WERI-Rb-1 (cell line): ENCODE measurements around the gene SMIM5.

Experiments used
- DNase-seq: peaks from one replicate; pipeline ENCODE4 v3.0.0-alpha.2; 2020
- H3K27ac ChIP-seq: fragments of 250-450 bp; sonication (Bioruptor Pico); 2 replicates; pipeline ENCODE4 v1.5.1; 2020; ENCODE audit warnings: mild to moderate bottlenecking, moderate library complexity
- H3K27me3 ChIP-seq: fragments of 250-450 bp; sonication (Bioruptor Pico); 2 replicates; pipeline ENCODE4 v1.5.1; 2021; ENCODE audit warnings: mild to moderate bottlenecking, low read depth, moderate library complexity; ENCODE audit not compliant: insufficient read depth, severe bottlenecking
- H3K36me3 ChIP-seq: fragments of 250-450 bp; sonication (Bioruptor Pico); 2 replicates; pipeline ENCODE4 v1.5.1; 2020; ENCODE audit warnings: mild to moderate bottlenecking, moderate library complexity
- H3K4me3 ChIP-seq: 2 replicates; pipeline ENCODE4 v1.5.1; 2011; ENCODE audit warnings: low read depth, mild to moderate bottlenecking, control low read depth, low read length
- H3K9me3 ChIP-seq: fragments of 250-450 bp; sonication (Bioruptor Pico); 2 replicates; pipeline ENCODE4 v1.5.1; 2021; ENCODE audit warnings: mild to moderate bottlenecking, moderate library complexity; ENCODE audit not compliant: severe bottlenecking
- TF ChIP-seq, protein P1 (sequence below): IDR thresholded peaks from 2 replicates; pipeline ENCODE4 v1.5.1; 2011; ENCODE audit warnings: low read depth, mild to moderate bottlenecking, control low read depth, inconsistent platforms, low read length

The SMIM5 gene

DNA sequence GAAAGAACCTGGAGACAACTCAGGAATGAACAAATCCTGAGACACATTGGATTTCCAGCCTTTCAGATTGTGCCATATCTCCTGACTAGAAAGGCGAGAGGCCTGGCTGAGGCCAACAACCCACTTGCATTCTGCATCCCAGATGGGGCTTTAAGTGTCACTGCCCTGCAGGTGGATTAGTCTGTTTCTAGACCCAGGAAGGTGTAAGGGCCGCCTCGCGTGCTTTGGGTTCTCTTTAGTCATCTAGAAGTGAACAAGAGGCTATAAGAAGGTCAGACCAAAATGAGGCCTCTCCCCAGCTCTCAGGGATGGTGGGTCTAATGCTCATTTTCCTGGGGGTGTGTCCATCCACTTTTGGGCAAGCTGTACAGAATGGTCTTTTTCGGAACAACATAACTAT, 38.8 kb downstream of the SMIM5 start:
- H3K27me3 ChIP-seq = no peaks in the 10 kb centered on the region
- H3K4me3 ChIP-seq = no peak overlapping the region
- no peak overlapping the region for H3K27ac ChIP-seq
- TF ChIP-seq, protein P1, sequence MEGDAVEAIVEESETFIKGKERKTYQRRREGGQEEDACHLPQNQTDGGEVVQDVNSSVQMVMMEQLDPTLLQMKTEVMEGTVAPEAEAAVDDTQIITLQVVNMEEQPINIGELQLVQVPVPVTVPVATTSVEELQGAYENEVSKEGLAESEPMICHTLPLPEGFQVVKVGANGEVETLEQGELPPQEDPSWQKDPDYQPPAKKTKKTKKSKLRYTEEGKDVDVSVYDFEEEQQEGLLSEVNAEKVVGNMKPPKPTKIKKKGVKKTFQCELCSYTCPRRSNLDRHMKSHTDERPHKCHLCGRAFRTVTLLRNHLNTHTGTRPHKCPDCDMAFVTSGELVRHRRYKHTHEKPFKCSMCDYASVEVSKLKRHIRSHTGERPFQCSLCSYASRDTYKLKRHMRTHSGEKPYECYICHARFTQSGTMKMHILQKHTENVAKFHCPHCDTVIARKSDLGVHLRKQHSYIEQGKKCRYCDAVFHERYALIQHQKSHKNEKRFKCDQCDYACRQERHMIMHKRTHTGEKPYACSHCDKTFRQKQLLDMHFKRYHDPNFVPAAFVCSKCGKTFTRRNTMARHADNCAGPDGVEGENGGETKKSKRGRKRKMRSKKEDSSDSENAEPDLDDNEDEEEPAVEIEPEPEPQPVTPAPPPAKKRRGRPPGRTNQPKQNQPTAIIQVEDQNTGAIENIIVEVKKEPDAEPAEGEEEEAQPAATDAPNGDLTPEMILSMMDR = no peak
- DNase-seq = no peak
- H3K9me3 ChIP-seq = no peaks in the 10 kb centered on the region
- peaks cover 81% of the 10 kb centered on the region for H3K36me3 ChIP-seq

DNA sequence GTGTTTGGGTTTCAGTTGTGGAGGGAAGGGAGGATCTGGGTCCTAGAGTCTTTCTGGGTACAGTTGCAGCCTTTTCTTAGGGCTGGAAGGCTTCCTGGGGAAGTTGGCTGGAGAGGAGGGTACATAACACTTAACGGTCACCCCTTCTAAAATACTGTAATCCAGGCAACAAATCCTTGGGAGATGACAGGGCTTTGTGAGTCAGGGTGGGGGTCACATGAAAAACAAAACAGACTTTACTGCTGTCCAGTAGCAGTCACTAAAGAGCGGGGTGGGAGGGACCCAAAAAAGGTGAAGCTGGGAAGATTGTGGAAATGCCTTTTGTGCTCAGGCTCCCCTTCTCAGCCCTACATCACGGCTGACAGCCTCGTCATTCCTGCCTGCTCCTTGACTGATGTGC, 40.3 kb downstream of the SMIM5 start:
- TF ChIP-seq, protein P1 = no peak

DNA sequence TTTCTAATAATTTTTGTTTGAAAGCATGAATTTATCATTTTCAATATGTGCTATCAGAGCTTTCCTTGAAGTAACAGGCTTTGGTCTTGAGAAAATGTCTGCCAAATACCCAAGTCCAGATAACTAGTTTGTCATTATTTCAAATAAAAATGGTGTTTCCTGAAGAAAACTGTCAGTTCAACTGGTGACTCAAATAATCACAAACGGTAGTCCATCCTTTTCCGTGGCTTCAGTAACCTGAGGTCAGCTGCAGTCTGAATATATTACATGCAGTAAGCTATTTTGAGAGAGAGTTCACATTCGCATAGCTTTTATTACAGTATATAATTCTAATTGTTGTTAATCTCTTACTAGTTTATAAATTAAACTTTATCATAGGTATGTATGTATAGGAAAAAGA, 43.2 kb downstream of the SMIM5 start:
- H3K27ac ChIP-seq = no peak overlapping the region
- H3K4me3 ChIP-seq = no peak overlapping the region
- no peaks in the 10 kb centered on the region for H3K9me3 ChIP-seq
- DNase-seq = no peak
- no peaks in the 10 kb centered on the region for H3K27me3 ChIP-seq
- peaks cover 79% of the 10 kb centered on the region for H3K36me3 ChIP-seq
- TF ChIP-seq, protein P1 = no peak

More for the DNA sequence above, 40.3 kb downstream of the SMIM5 start:
- peaks cover 83% of the 10 kb centered on the region for H3K36me3 ChIP-seq
- no peaks in the 10 kb centered on the region for H3K9me3 ChIP-seq
- no peak overlapping the region for H3K27ac ChIP-seq
- no peak for DNase-seq
- no peaks in the 10 kb centered on the region for H3K27me3 ChIP-seq
- no peak overlapping the region for H3K4me3 ChIP-seq

DNA sequence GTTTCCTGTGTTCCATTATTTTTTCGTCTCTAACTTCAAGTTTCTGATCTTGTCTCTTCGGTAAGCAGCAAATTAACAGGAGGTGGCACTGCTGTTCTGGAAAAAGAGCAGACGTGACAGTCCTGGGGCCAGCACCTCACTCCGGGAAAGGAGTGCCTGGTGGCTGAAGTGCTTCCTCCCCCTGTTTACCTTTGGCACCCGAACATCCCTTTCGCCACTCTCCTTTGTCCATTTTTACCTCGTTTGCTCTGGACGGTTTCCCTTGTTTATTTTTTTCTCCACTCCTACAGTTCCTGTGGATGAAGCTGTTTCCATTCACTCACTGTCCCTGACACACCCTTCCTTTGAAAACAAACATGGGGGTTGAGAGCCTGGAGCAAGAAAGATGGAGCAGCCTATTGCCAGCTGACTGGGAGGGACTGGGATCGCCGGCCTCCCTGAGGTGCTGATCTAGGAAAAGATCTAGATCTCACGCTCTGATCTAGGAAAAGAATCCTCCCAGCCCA, 46.5 kb downstream of the SMIM5 start:
- TF ChIP-seq, protein P1 = no peak
- peaks cover 61% of the 10 kb centered on the region for H3K36me3 ChIP-seq
- DNase-seq = no peak
- H3K27me3 ChIP-seq = no peaks in the 10 kb centered on the region
- H3K9me3 ChIP-seq = no peaks in the 10 kb centered on the region
- no peak overlapping the region for H3K4me3 ChIP-seq
- H3K27ac ChIP-seq = no peak overlapping the region

DNA sequence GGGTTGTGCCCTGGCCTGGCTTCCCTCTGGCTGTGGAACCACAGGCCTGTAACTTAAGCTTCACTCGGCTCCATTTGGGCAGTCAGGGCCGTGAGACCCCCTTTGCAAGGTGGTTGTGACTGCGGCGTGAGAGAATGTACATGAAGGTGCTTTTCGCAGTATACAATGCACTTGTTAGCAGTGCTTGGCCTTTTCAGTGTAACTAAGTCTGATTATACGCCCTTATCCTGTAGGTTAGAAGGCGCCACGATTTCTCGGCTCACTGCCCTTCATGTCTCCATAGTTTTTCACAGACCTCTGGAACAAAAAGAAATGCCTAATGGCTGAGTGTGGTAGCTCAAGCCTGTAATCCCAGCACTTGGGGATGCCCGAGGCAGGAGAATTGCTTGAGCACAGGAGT, 47.2 kb downstream of the SMIM5 start:
- no peaks in the 10 kb centered on the region for H3K9me3 ChIP-seq
- no peak overlapping the region for H3K27ac ChIP-seq
- H3K36me3 ChIP-seq = peaks cover 59% of the 10 kb centered on the region
- no peaks in the 10 kb centered on the region for H3K27me3 ChIP-seq
- H3K4me3 ChIP-seq = no peak overlapping the region
- TF ChIP-seq, protein P1 = no peak
- DNase-seq = no peak

DNA sequence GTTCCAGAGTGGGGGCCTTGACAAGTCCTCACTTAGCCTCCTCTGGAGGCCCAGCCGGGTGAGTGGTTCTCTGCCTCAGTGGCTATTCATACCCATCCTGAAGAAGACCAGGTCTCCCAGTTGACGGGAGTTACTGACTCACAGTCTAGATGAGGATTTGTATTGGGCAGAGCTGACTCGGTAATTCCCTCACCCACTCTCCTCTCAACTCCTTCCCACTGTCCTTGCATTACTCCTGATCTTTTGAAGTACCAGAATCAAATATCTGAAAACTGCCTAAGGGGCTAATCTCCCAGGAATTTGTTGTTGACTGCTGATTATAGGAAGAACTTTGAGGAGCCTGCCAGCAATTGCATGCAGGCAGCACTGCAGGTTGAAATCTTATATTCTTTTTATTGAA, 48.1 kb downstream of the SMIM5 start:
- Histone ChIP-seq H3K27ac (no peak overlapping the region), H3K27me3 (no peaks in the 10 kb centered on the region), H3K4me3 (no peak overlapping the region), H3K36me3 (peaks cover 55% of the 10 kb centered on the region), H3K9me3 (no peaks in the 10 kb centered on the region)
- DNase-seq = no peak
- TF ChIP-seq, protein P1 = no peak
